Transverse colon (tissue), 4 donors: Measurements from ENCODE around the gene LENG8. TPM values are rescaled to one million over a fixed set of nuclear protein-coding genes. Genes with fewer than 3 reads are reported as not detected.
"Not testable (repeated sequence)": the region's sequence is repeated elsewhere in the genome, so short reads cannot be mapped to it uniquely, and the experiment has no call there.

Experiments
- DNase-seq: peaks from one replicate; pipeline ENCODE4 v3.0.0-alpha.2; 2019
- H3K27ac ChIP-seq, 4 donors: fragments of 200-600 bp; sonication (generic); 2 replicates each; pipeline ENCODE4 v1.5.1; 2016 to 2018; ENCODE audit warnings: inconsistent platforms in 4 of 4
- H3K27me3 ChIP-seq: fragments of 200-600 bp; sonication (generic); 2 replicates; pipeline ENCODE4 v1.5.1; 2017; ENCODE audit warnings: inconsistent platforms
- H3K36me3 ChIP-seq, 4 donors: fragments of 200-600 bp; sonication (generic); 2 replicates each; pipeline ENCODE4 v1.5.1; 2017 to 2019; ENCODE audit warnings: inconsistent platforms in 4 of 4
- H3K4me1 ChIP-seq, 4 donors: fragments of 200-600 bp; sonication (generic); 2 replicates each; pipeline ENCODE4 v1.5.1; 2017 to 2020; ENCODE audit warnings: inconsistent platforms in 4 of 4
- H3K4me3 ChIP-seq, 4 donors: fragments of 200-600 bp; sonication (generic); 1 replicate in 1 of 4; 2 replicates in 3 of 4; pipeline versions ENCODE4 v1.5.1 to v1.6.1; 2017 to 2019; ENCODE audit warnings: inconsistent platforms in 4 of 4
- H3K9me3 ChIP-seq, 2 donors: fragments of 200-600 bp; sonication (generic); 2 replicates each; pipeline ENCODE4 v1.5.1; 2017 to 2019; ENCODE audit warnings: inconsistent platforms in 2 of 2
- EP300 ChIP-seq: sonication (generic); formaldehyde crosslinking; IDR thresholded peaks from one replicate; pipeline ENCODE4 v1.6.1; 2017; ENCODE audit warnings: antibody characterized with exemption, low read depth
- POLR2A ChIP-seq: fragments of 450-650 bp; IDR thresholded peaks from one replicate; pipeline ENCODE4 v1.6.1; 2016; ENCODE audit warnings: antibody characterized with exemption, mild to moderate bottlenecking, moderate library complexity
- POLR2AphosphoS5 ChIP-seq, 3 donors: sonication (generic); formaldehyde crosslinking; IDR thresholded peaks; one replicate each; pipeline ENCODE4 v1.6.1; 2016; ENCODE audit warnings: antibody characterized with exemption in 3 of 3
- WGBS, 2 donors: methylation state at CpG; one replicate each; pipeline ENCODE4 v1.1.5; 2018; ENCODE audit warnings: low coverage in 1 of 2; 5-methylcytosine and 5-hydroxymethylcytosine counted together
- in situ Hi-C, 4 donors: fragments of 200-750 bp; cut with MboI; loops; one replicate each; pipeline versions ENCODE4 v1.15.0 to v1.15.1; 2017; ENCODE audit warnings: low sequenced_read_pairs in 3 of 4, low pct_ligation_motif_present in 1 of 4, low pct_unique_long_range_greater_than_20kb in 1 of 4
- intact Hi-C: fragments of 100-400 bp; cut with DNase I; formaldehyde crosslinking; loops from one replicate; pipeline ENCODE4 v1.15.1; 2023; ENCODE audit warnings: low total_unique reads
- total RNA-seq, 4 donors: library from RNA; depleted of rRNA; stranded (reverse); fragments of >200 nt; gene quantifications; one replicate each; pipeline ENCODE4 v1.1.0, GENCODE V29; 2016
- TF ChIP-seq, protein P1 (sequence below), 5 experiments: fragments of 200-600 bp in 3 of 5; fragments of 450-650 bp in 2 of 5; sonication (generic) in 3 of 5; IDR thresholded peaks; 1 replicate in 2 of 5; 2 replicates in 3 of 5; pipeline ENCODE4 v1.5.1; 2016 to 2017; ENCODE audit warnings: antibody characterized with exemption in 5 of 5, inconsistent platforms in 3 of 5, mild to moderate bottlenecking in 2 of 5, moderate library complexity in 1 of 5

Gene LENG8
- total RNA-seq, 4 donors from 2014 or later = 194 to 1,037 (median 566) TPM

- intact Hi-C loops = no loop called here
- 48 to 70% methylated on average over 4 to 7 of the region's 7 CpGs for WGBS, 2 donors
- no peaks in the 10 kb centered on the region for H3K36me3 ChIP-seq
- H3K4me1 ChIP-seq = peaks cover 11 to 29% (median 19%) of the 10 kb centered on the region in 4 donors
- H3K27ac ChIP-seq = peak overlapping the region; percentile 52 to 76 (median 72)
- no peaks in the 10 kb centered on the region for H3K27me3 ChIP-seq
- no peaks in the 10 kb centered on the region for H3K9me3 ChIP-seq
- H3K4me3 ChIP-seq = no peak overlapping the region
- in situ Hi-C loops = no loop called here
- TF ChIP-seq POLR2AphosphoS5 (IDR thresholded peaks at IDR 0.05) (peak in 2 of 3 donors; percentile 46 to 65), POLR2A (no peak), EP300 (no peak)
- TF ChIP-seq, protein P1, sequence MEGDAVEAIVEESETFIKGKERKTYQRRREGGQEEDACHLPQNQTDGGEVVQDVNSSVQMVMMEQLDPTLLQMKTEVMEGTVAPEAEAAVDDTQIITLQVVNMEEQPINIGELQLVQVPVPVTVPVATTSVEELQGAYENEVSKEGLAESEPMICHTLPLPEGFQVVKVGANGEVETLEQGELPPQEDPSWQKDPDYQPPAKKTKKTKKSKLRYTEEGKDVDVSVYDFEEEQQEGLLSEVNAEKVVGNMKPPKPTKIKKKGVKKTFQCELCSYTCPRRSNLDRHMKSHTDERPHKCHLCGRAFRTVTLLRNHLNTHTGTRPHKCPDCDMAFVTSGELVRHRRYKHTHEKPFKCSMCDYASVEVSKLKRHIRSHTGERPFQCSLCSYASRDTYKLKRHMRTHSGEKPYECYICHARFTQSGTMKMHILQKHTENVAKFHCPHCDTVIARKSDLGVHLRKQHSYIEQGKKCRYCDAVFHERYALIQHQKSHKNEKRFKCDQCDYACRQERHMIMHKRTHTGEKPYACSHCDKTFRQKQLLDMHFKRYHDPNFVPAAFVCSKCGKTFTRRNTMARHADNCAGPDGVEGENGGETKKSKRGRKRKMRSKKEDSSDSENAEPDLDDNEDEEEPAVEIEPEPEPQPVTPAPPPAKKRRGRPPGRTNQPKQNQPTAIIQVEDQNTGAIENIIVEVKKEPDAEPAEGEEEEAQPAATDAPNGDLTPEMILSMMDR (IDR thresholded peaks at IDR 0.05) = no peak
- peak; percentile 76 for DNase-seq
Observed at GRCh38 chr19:54444737-54445136, 4.3 kb upstream of the LENG8 start.

GRCh38 chr19:54446349-54446748, 2.6 kb upstream of the LENG8 start:
- DNase-seq, intact Hi-C loops, H3K27ac ChIP-seq, H3K9me3 ChIP-seq, H3K4me3 ChIP-seq, H3K27me3 ChIP-seq, in situ Hi-C loops, H3K36me3 ChIP-seq: not testable (repeated sequence)
- H3K4me1 ChIP-seq = peaks cover 24 to 44% (median 35%) of the 10 kb centered on the region in 4 donors
- 89% methylated on average over 15 of the region's 15 CpGs; no CpG with 5 or more reads in 1 of the 2 donors for WGBS, 2 donors

- intact Hi-C loops (no loop called here), in situ Hi-C loops (no loop called here)
- no peaks in the 10 kb centered on the region for H3K27me3 ChIP-seq
- TF ChIP-seq POLR2A (no peak), POLR2AphosphoS5 (IDR thresholded peaks at IDR 0.05) (peak in 1 of 3 donors; percentile 15)
- TF ChIP-seq, protein P1 (IDR thresholded peaks at IDR 0.05) = peak in 1 of 5 experiments; percentile 20
- 1 to 14% methylated on average over 3 to 34 of the region's 34 CpGs for WGBS, 2 donors
- peak; percentile 63 for DNase-seq
- peaks cover 0 to 17% (median 8%) of the 10 kb centered on the region in 4 donors for H3K36me3 ChIP-seq
- H3K4me1 ChIP-seq = peaks cover 28 to 48% (median 36%) of the 10 kb centered on the region in 4 donors
- peak overlapping the region; percentile 95 to 98 (median 96) for H3K27ac ChIP-seq
- no peaks in the 10 kb centered on the region for H3K9me3 ChIP-seq
- peak overlapping the region; percentile 80 to 99 (median 94) for H3K4me3 ChIP-seq
Observed at GRCh38 chr19:54448040-54448773, 792 bp upstream of the LENG8 start.

GRCh38 chr19:54449701-54450069, 686 bp downstream of the LENG8 start:
- H3K27me3 ChIP-seq = no peaks in the 10 kb centered on the region
- H3K4me1 ChIP-seq = peaks cover 28 to 48% (median 36%) of the 10 kb centered on the region in 4 donors
- in situ Hi-C loops = no loop called here
- WGBS, 2 donors = 0 to 2% methylated on average over 8 to 21 of the region's 21 CpGs
- no peak for DNase-seq
- intact Hi-C loops = no loop called here
- H3K36me3 ChIP-seq = peaks cover 0 to 32% (median 15%) of the 10 kb centered on the region in 4 donors
- no peaks in the 10 kb centered on the region for H3K9me3 ChIP-seq
- TF ChIP-seq POLR2A (no peak), EP300 (no peak), POLR2AphosphoS5 (IDR thresholded peaks at IDR 0.05) (no peak)
- TF ChIP-seq, protein P1 (IDR thresholded peaks at IDR 0.05) = no peak
- H3K27ac ChIP-seq = peak overlapping the region; percentile 95 to 98 (median 96)
- peak overlapping the region; percentile 75 to 99 (median 94) for H3K4me3 ChIP-seq
